ENCODE data around the gene SH3GL3. TPM values are rescaled to one million over a fixed set of nuclear protein-coding genes. Genes with fewer than 3 reads are reported as not detected.

Gene SH3GL3
- total RNA-seq, 2 experiments from 2014 or later, result not detected

GRCh38 chr15:83546512-83546888, 99.4 kb downstream of the SH3GL3 start:
- Mint-ChIP-seq H3K4me1 (no peaks in the 10 kb centered on the region), H3K27me3 (peaks cover 5% of the 10 kb centered on the region), H3K36me3 (no peaks in the 10 kb centered on the region), H3K4me3 (no peak overlapping the region), H3K9me3 (ENCODE audit: low read depth) (no peaks in the 10 kb centered on the region), H3K27ac (no peak overlapping the region)
- no peak for ATAC-seq
- no peak for DNase-seq
- CTCF ChIA-PET, result no interaction called here

- CTCF ChIA-PET, result no interaction called here
- no peak overlapping the region for H3K4me3 Mint-ChIP-seq
- H3K9me3 Mint-ChIP-seq (ENCODE audit: low read depth), result no peaks in the 10 kb centered on the region
- H3K27me3 Mint-ChIP-seq, result peaks cover 8% of the 10 kb centered on the region
- H3K27ac Mint-ChIP-seq, result no peak overlapping the region
- no peaks in the 10 kb centered on the region for H3K36me3 Mint-ChIP-seq
- H3K4me1 Mint-ChIP-seq, result no peaks in the 10 kb centered on the region
- DNase-seq, result no peak
- ATAC-seq, result no peak
Measured at GRCh38 chr15:83547168-83547567, 100.0 kb downstream of the SH3GL3 start.

GRCh38 chr15:83549623-83550022, 102.5 kb downstream of the SH3GL3 start:
- Mint-ChIP-seq H3K36me3 (no peaks in the 10 kb centered on the region), H3K4me1 (no peaks in the 10 kb centered on the region), H3K9me3 (ENCODE audit: low read depth) (no peaks in the 10 kb centered on the region), H3K27ac (no peak overlapping the region), H3K4me3 (no peak overlapping the region), H3K27me3 (peaks cover 8% of the 10 kb centered on the region)
- ATAC-seq (no peak), DNase-seq (no peak)
- CTCF ChIA-PET, result interaction anchor here (1.8 kb wide), 1 partner anchor 16 kb away, joined by 6 read pairs; no protein-coding TSS in a partner anchor

- CTCF ChIA-PET, result no interaction called here
- ATAC-seq, result no peak
- Mint-ChIP-seq H3K27ac (no peak overlapping the region), H3K36me3 (no peaks in the 10 kb centered on the region), H3K9me3 (ENCODE audit: low read depth) (no peaks in the 10 kb centered on the region), H3K27me3 (peaks cover 5% of the 10 kb centered on the region), H3K4me3 (no peak overlapping the region), H3K4me1 (no peaks in the 10 kb centered on the region)
- no peak for DNase-seq
Measured at GRCh38 chr15:83554558-83554957, 107.4 kb downstream of the SH3GL3 start.

- ATAC-seq (no peak), DNase-seq (no peak)
- Mint-ChIP-seq H3K9me3 (ENCODE audit: low read depth) (no peaks in the 10 kb centered on the region), H3K4me1 (no peaks in the 10 kb centered on the region), H3K27ac (no peak overlapping the region), H3K36me3 (no peaks in the 10 kb centered on the region), H3K4me3 (no peak overlapping the region), H3K27me3 (peaks cover 3% of the 10 kb centered on the region)
- CTCF ChIA-PET, result no interaction called here
Measured at GRCh38 chr15:83555383-83555782, 108.2 kb downstream of the SH3GL3 start.

GRCh38 chr15:83556068-83556467, 108.9 kb downstream of the SH3GL3 start:
- Mint-ChIP-seq H3K9me3 (ENCODE audit: low read depth) (no peaks in the 10 kb centered on the region), H3K27ac (no peak overlapping the region)

GRCh38 chr15:83556754-83557153, 109.6 kb downstream of the SH3GL3 start:
- CTCF ChIA-PET, result interaction anchor here (0.6 to 1.6 kb wide), 3 partner anchors 9 to 601 kb away, joined by 3 to 4 read pairs (median 3); no protein-coding TSS in a partner anchor
- ATAC-seq (no peak), DNase-seq (no peak)
- no peaks in the 10 kb centered on the region for H3K36me3 Mint-ChIP-seq
- no peak overlapping the region for H3K27ac Mint-ChIP-seq
- no peaks in the 10 kb centered on the region for H3K9me3 Mint-ChIP-seq (ENCODE audit: low read depth)
- peaks cover 3% of the 10 kb centered on the region for H3K27me3 Mint-ChIP-seq
- no peak overlapping the region for H3K4me3 Mint-ChIP-seq
- no peaks in the 10 kb centered on the region for H3K4me1 Mint-ChIP-seq

More at GRCh38 chr15:83556068-83556467, 108.9 kb downstream of the SH3GL3 start:
- CTCF ChIA-PET, result interaction anchor here (0.8 to 1.6 kb wide), 2 partner anchors 10 to 118 kb away, joined by 4 read pairs; no protein-coding TSS in a partner anchor
- ATAC-seq (no peak), DNase-seq (no peak)
- H3K4me1 Mint-ChIP-seq, result no peaks in the 10 kb centered on the region
- no peaks in the 10 kb centered on the region for H3K36me3 Mint-ChIP-seq
- H3K4me3 Mint-ChIP-seq, result no peak overlapping the region
- peaks cover 3% of the 10 kb centered on the region for H3K27me3 Mint-ChIP-seq

- H3K36me3 Mint-ChIP-seq, result no peaks in the 10 kb centered on the region
- CTCF ChIA-PET, result no interaction called here
Measured at GRCh38 chr15:83558146-83558545, 111.0 kb downstream of the SH3GL3 start.

GRCh38 chr15:83559310-83559966, 112.3 kb downstream of the SH3GL3 start:
- ATAC-seq (peak; percentile 73), DNase-seq (peak; percentile 61)
- H3K36me3 Mint-ChIP-seq, result no peaks in the 10 kb centered on the region
- no peak overlapping the region for H3K4me3 Mint-ChIP-seq
- H3K4me1 Mint-ChIP-seq, result no peaks in the 10 kb centered on the region
- no peaks in the 10 kb centered on the region for H3K27me3 Mint-ChIP-seq
- no peaks in the 10 kb centered on the region for H3K9me3 Mint-ChIP-seq (ENCODE audit: low read depth)
- no peak overlapping the region for H3K27ac Mint-ChIP-seq
- CTCF ChIA-PET, result interaction anchor here (0.7 to 2.2 kb wide), 3 partner anchors 122 to 311 kb away, joined by 3 to 10 read pairs (median 6); no protein-coding TSS in a partner anchor

More at GRCh38 chr15:83558146-83558545, 111.0 kb downstream of the SH3GL3 start:
- Mint-ChIP-seq H3K9me3 (ENCODE audit: low read depth) (no peaks in the 10 kb centered on the region), H3K27me3 (no peaks in the 10 kb centered on the region), H3K27ac (no peak overlapping the region), H3K4me1 (no peaks in the 10 kb centered on the region), H3K4me3 (no peak overlapping the region)
- ATAC-seq, result no peak
- DNase-seq, result no peak

- no peak for DNase-seq
- Mint-ChIP-seq H3K27ac (no peak overlapping the region), H3K4me3 (no peak overlapping the region), H3K9me3 (ENCODE audit: low read depth) (no peaks in the 10 kb centered on the region), H3K4me1 (no peaks in the 10 kb centered on the region), H3K27me3 (no peaks in the 10 kb centered on the region), H3K36me3 (no peaks in the 10 kb centered on the region)
- no peak for ATAC-seq
- CTCF ChIA-PET, result interaction anchor here (1.5 to 2.2 kb wide), 3 partner anchors 115 to 126 kb away, joined by 3 to 8 read pairs (median 6); no protein-coding TSS in a partner anchor
Measured at GRCh38 chr15:83561661-83562060, 114.5 kb downstream of the SH3GL3 start.

- ATAC-seq, result no peak
- DNase-seq, result no peak
- no peaks in the 10 kb centered on the region for H3K9me3 Mint-ChIP-seq (ENCODE audit: low read depth)
- CTCF ChIA-PET, result interaction anchor here (1.0 to 1.4 kb wide), 8 partner anchors 8 to 127 kb away, joined by 3 to 6 read pairs (median 4); no protein-coding TSS in a partner anchor
- H3K27me3 Mint-ChIP-seq, result no peaks in the 10 kb centered on the region
- H3K4me1 Mint-ChIP-seq, result no peaks in the 10 kb centered on the region
- H3K27ac Mint-ChIP-seq, result no peak overlapping the region
- H3K4me3 Mint-ChIP-seq, result no peak overlapping the region
- no peaks in the 10 kb centered on the region for H3K36me3 Mint-ChIP-seq
Measured at GRCh38 chr15:83565138-83565537, 118.0 kb downstream of the SH3GL3 start.

- Mint-ChIP-seq H3K27ac (no peak overlapping the region), H3K4me3 (no peak overlapping the region), H3K4me1 (no peaks in the 10 kb centered on the region), H3K36me3 (no peaks in the 10 kb centered on the region), H3K27me3 (no peaks in the 10 kb centered on the region), H3K9me3 (ENCODE audit: low read depth) (no peaks in the 10 kb centered on the region)
- ATAC-seq (no peak), DNase-seq (no peak)
- CTCF ChIA-PET, result interaction anchor here (1.0 to 1.4 kb wide), 8 partner anchors 8 to 127 kb away, joined by 3 to 6 read pairs (median 4); no protein-coding TSS in a partner anchor
Measured at GRCh38 chr15:83565553-83566159, 118.5 kb downstream of the SH3GL3 start.

GRCh38 chr15:83567318-83567717, 120.2 kb downstream of the SH3GL3 start:
- H3K4me1 Mint-ChIP-seq, result no peaks in the 10 kb centered on the region
- ATAC-seq (no peak), DNase-seq (no peak)
- CTCF ChIA-PET, result no interaction called here
- no peaks in the 10 kb centered on the region for H3K27me3 Mint-ChIP-seq
- H3K4me3 Mint-ChIP-seq, result no peak overlapping the region
- H3K36me3 Mint-ChIP-seq, result no peaks in the 10 kb centered on the region
- H3K27ac Mint-ChIP-seq, result no peak overlapping the region
- no peaks in the 10 kb centered on the region for H3K9me3 Mint-ChIP-seq (ENCODE audit: low read depth)

- Mint-ChIP-seq H3K27me3 (no peaks in the 10 kb centered on the region), H3K4me1 (no peaks in the 10 kb centered on the region), H3K27ac (no peak overlapping the region), H3K4me3 (no peak overlapping the region), H3K9me3 (ENCODE audit: low read depth) (no peaks in the 10 kb centered on the region), H3K36me3 (no peaks in the 10 kb centered on the region)
- no peak for DNase-seq
- CTCF ChIA-PET, result no interaction called here
- ATAC-seq, result no peak
Measured at GRCh38 chr15:83569341-83569740, 122.2 kb downstream of the SH3GL3 start.

Measured in activated CD8-positive, alpha-beta memory T cell treated with anti-CD3 and anti-CD28 coated beads, Interleukin-2, amount 10 ng/mL, durations not matched to agents 7 days and 5 days (primary cell).